Activated CD8-positive, alpha-beta memory T cell treated with anti-CD3 and anti-CD28 coated beads, Interleukin-2, amount 10 ng/mL, durations not matched to agents 7 days and 5 days (primary cell): Measurements from ENCODE around the gene ILKAP. TPM values are rescaled to one million over a fixed set of nuclear protein-coding genes. Genes with fewer than 3 reads are reported as not detected.
A peak's percentile ranks its signal among the peaks of the same experiment; 100 is the strongest.

Source experiments
- ATAC-seq: fragments of 150-1000 bp; cut with Tn5 transposase; one replicate; pipeline ENCODE4 v1.10.0; 2021; ENCODE audit warnings: moderate library complexity
- CTCF ChIA-PET: fragments of 350-600 bp; sonication (Branson Sonifier 250); formaldehyde crosslinking; loops from one replicate; lab custom pipeline; 2021; ENCODE audit warnings: antibody characterized with exemption; lab: Charles Lee
- DNase-seq: peaks from one replicate; pipeline ENCODE4 v3.0.0-alpha.2; 2020
- H3K27ac Mint-ChIP-seq: one replicate; pipeline ENCODE4 v1.8.0; 2021; ENCODE audit warnings: mild to moderate bottlenecking, mixed read lengths
- H3K27me3 Mint-ChIP-seq: one replicate; pipeline ENCODE4 v1.8.0; 2021; ENCODE audit warnings: mixed read lengths
- H3K36me3 Mint-ChIP-seq: one replicate; pipeline ENCODE4 v1.8.0; 2021; ENCODE audit warnings: mild to moderate bottlenecking, mixed read lengths
- H3K4me1 Mint-ChIP-seq: one replicate; pipeline ENCODE4 v1.8.0; 2021; ENCODE audit warnings: mixed read lengths
- H3K4me3 Mint-ChIP-seq: one replicate; pipeline ENCODE4 v1.8.0; 2021; ENCODE audit warnings: mild to moderate bottlenecking, moderate library complexity, mixed read lengths
- H3K9me3 Mint-ChIP-seq: one replicate; pipeline ENCODE4 v1.8.0; 2022; ENCODE audit warnings: low read depth, mixed read lengths
- total RNA-seq, 2 experiments: library from RNA; stranded (reverse); gene quantifications; one replicate each; pipeline ENCODE4 v1.2.3, GENCODE V29; 2021

ILKAP gene
- total RNA-seq, 2 experiments from 2014 or later, result 52.6 to 61.7 TPM

- Mint-ChIP-seq H3K27ac (peak overlapping the region; percentile 38), H3K4me1 (peaks cover 14% of the 10 kb centered on the region), H3K4me3 (peak overlapping the region; percentile 72), H3K27me3 (peaks cover 46% of the 10 kb centered on the region), H3K36me3 (no peaks in the 10 kb centered on the region), H3K9me3 (no peaks in the 10 kb centered on the region)
- CTCF ChIA-PET, result interaction anchor here (0.7 to 1.1 kb wide), 4 partner anchors 24 to 719 kb away, joined by 3 to 5 read pairs (median 4); no protein-coding TSS in a partner anchor
- peak; percentile 80 for DNase-seq
- ATAC-seq, result peak; percentile 85
Observed at GRCh38 chr2:238231251-238231793, 27.8 kb upstream of the ILKAP start.

GRCh38 chr2:238230699-238231098, 27.2 kb upstream of the ILKAP start:
- no peak overlapping the region for H3K27ac Mint-ChIP-seq
- no peak for ATAC-seq
- H3K27me3 Mint-ChIP-seq, result peaks cover 40% of the 10 kb centered on the region
- H3K36me3 Mint-ChIP-seq, result no peaks in the 10 kb centered on the region
- no peaks in the 10 kb centered on the region for H3K9me3 Mint-ChIP-seq
- H3K4me3 Mint-ChIP-seq, result peak overlapping the region; percentile 72
- CTCF ChIA-PET, result interaction anchor here (0.8 to 1.0 kb wide), 2 partner anchors 29 to 33 kb away, joined by 4 to 5 read pairs; no protein-coding TSS in a partner anchor
- H3K4me1 Mint-ChIP-seq, result peaks cover 14% of the 10 kb centered on the region
- DNase-seq, result no peak

- H3K4me1 Mint-ChIP-seq, result peaks cover 13% of the 10 kb centered on the region
- CTCF ChIA-PET, result no interaction called here
- DNase-seq (no peak), ATAC-seq (no peak)
- no peaks in the 10 kb centered on the region for H3K9me3 Mint-ChIP-seq
- no peak overlapping the region for H3K27ac Mint-ChIP-seq
- no peak overlapping the region for H3K4me3 Mint-ChIP-seq
- peaks cover 29% of the 10 kb centered on the region for H3K27me3 Mint-ChIP-seq
- H3K36me3 Mint-ChIP-seq, result no peaks in the 10 kb centered on the region
Observed at GRCh38 chr2:238228700-238229099, 25.2 kb upstream of the ILKAP start.

GRCh38 chr2:238227587-238228032, 24.1 kb upstream of the ILKAP start:
- DNase-seq (no peak), ATAC-seq (no peak)
- no peaks in the 10 kb centered on the region for H3K36me3 Mint-ChIP-seq
- no peak overlapping the region for H3K27ac Mint-ChIP-seq
- peaks cover 13% of the 10 kb centered on the region for H3K4me1 Mint-ChIP-seq
- CTCF ChIA-PET, result no interaction called here
- H3K27me3 Mint-ChIP-seq, result peaks cover 20% of the 10 kb centered on the region
- H3K9me3 Mint-ChIP-seq, result no peaks in the 10 kb centered on the region
- H3K4me3 Mint-ChIP-seq, result no peak overlapping the region

- peaks cover 13% of the 10 kb centered on the region for H3K27me3 Mint-ChIP-seq
- CTCF ChIA-PET, result no interaction called here
- H3K4me3 Mint-ChIP-seq, result no peak overlapping the region
- no peaks in the 10 kb centered on the region for H3K36me3 Mint-ChIP-seq
- H3K9me3 Mint-ChIP-seq, result no peaks in the 10 kb centered on the region
- H3K27ac Mint-ChIP-seq, result no peak overlapping the region
- no peak for DNase-seq
- ATAC-seq, result no peak
- H3K4me1 Mint-ChIP-seq, result peaks cover 12% of the 10 kb centered on the region
Observed at GRCh38 chr2:238226698-238227586, 23.4 kb upstream of the ILKAP start.

GRCh38 chr2:238225911-238226697, 22.6 kb upstream of the ILKAP start:
- ATAC-seq (no peak), DNase-seq (no peak)
- CTCF ChIA-PET, result no interaction called here
- H3K27ac Mint-ChIP-seq, result no peak overlapping the region
- H3K36me3 Mint-ChIP-seq, result no peaks in the 10 kb centered on the region
- peaks cover 9% of the 10 kb centered on the region for H3K27me3 Mint-ChIP-seq
- peaks cover 6% of the 10 kb centered on the region for H3K4me1 Mint-ChIP-seq
- H3K4me3 Mint-ChIP-seq, result no peak overlapping the region
- no peaks in the 10 kb centered on the region for H3K9me3 Mint-ChIP-seq

- CTCF ChIA-PET, result no interaction called here
- no peak for DNase-seq
- Mint-ChIP-seq H3K4me3 (no peak overlapping the region), H3K9me3 (no peaks in the 10 kb centered on the region), H3K27me3 (peaks cover 3% of the 10 kb centered on the region), H3K4me1 (peaks cover under 1% of the 10 kb centered on the region), H3K27ac (no peak overlapping the region), H3K36me3 (no peaks in the 10 kb centered on the region)
- ATAC-seq, result no peak
Observed at GRCh38 chr2:238225121-238225520, 21.6 kb upstream of the ILKAP start.

- ATAC-seq, result no peak
- H3K9me3 Mint-ChIP-seq, result no peaks in the 10 kb centered on the region
Observed at GRCh38 chr2:238224356-238225035, 21.0 kb upstream of the ILKAP start.

GRCh38 chr2:238220892-238221521, 17.5 kb upstream of the ILKAP start:
- ATAC-seq, result peak; percentile 23
- no peak for DNase-seq
- Mint-ChIP-seq H3K9me3 (no peaks in the 10 kb centered on the region), H3K27me3 (no peaks in the 10 kb centered on the region), H3K27ac (no peak overlapping the region), H3K36me3 (no peaks in the 10 kb centered on the region), H3K4me1 (no peaks in the 10 kb centered on the region), H3K4me3 (no peak overlapping the region)
- CTCF ChIA-PET, result no interaction called here

More at GRCh38 chr2:238224356-238225035, 21.0 kb upstream of the ILKAP start:
- Mint-ChIP-seq H3K4me3 (no peak overlapping the region), H3K27me3 (peaks cover 3% of the 10 kb centered on the region), H3K27ac (no peak overlapping the region), H3K4me1 (no peaks in the 10 kb centered on the region), H3K36me3 (no peaks in the 10 kb centered on the region)
- DNase-seq, result no peak
- CTCF ChIA-PET, result no interaction called here

- DNase-seq (no peak), ATAC-seq (no peak)
- CTCF ChIA-PET, result no interaction called here
- H3K27me3 Mint-ChIP-seq, result peaks cover 2% of the 10 kb centered on the region
- H3K9me3 Mint-ChIP-seq, result no peaks in the 10 kb centered on the region
- H3K4me1 Mint-ChIP-seq, result no peaks in the 10 kb centered on the region
- no peak overlapping the region for H3K4me3 Mint-ChIP-seq
- no peaks in the 10 kb centered on the region for H3K36me3 Mint-ChIP-seq
- no peak overlapping the region for H3K27ac Mint-ChIP-seq
Observed at GRCh38 chr2:238220274-238220891, 16.9 kb upstream of the ILKAP start.

- no peak overlapping the region for H3K4me3 Mint-ChIP-seq
- no peaks in the 10 kb centered on the region for H3K36me3 Mint-ChIP-seq
- no peak overlapping the region for H3K27ac Mint-ChIP-seq
- no peak for ATAC-seq
- no peak for DNase-seq
- H3K4me1 Mint-ChIP-seq, result no peaks in the 10 kb centered on the region
- CTCF ChIA-PET, result no interaction called here
- no peaks in the 10 kb centered on the region for H3K9me3 Mint-ChIP-seq
- peaks cover 30% of the 10 kb centered on the region for H3K27me3 Mint-ChIP-seq
Observed at GRCh38 chr2:238216651-238217184, 13.2 kb upstream of the ILKAP start.

GRCh38 chr2:238207006-238207405, 3.5 kb upstream of the ILKAP start:
- no peaks in the 10 kb centered on the region for H3K9me3 Mint-ChIP-seq
- CTCF ChIA-PET, result no interaction called here
- H3K27me3 Mint-ChIP-seq, result peaks cover 3% of the 10 kb centered on the region
- peaks cover 4% of the 10 kb centered on the region for H3K36me3 Mint-ChIP-seq
- H3K27ac Mint-ChIP-seq, result no peak overlapping the region
- ATAC-seq, result no peak
- H3K4me1 Mint-ChIP-seq, result peaks cover 14% of the 10 kb centered on the region
- no peak overlapping the region for H3K4me3 Mint-ChIP-seq
- DNase-seq, result no peak
